AG10803 (cell line): ENCODE measurements around the gene ATP6V1A.
A peak's percentile ranks its signal among the peaks of the same experiment; 100 is the strongest.

Source experiments
- DNase-seq: peaks from one replicate; pipeline ENCODE4 v3.0.0; 2010; ENCODE audit warnings: low read depth
- H3K4me3 ChIP-seq: 2 replicates; pipeline ENCODE4 v1.5.1; 2011; ENCODE audit warnings: mild to moderate bottlenecking, low read length, control low read depth
- CTCF ChIP-seq: conservative IDR thresholded peaks from 2 replicates; pipeline ENCODE4 v1.5.1; 2011; ENCODE audit warnings: mild to moderate bottlenecking, low read length, control low read depth, inconsistent platforms

ATP6V1A gene

GRCh38 chr3:113746548-113747282, at the start of gene ATP6V1A:
TSS of gene ATP6V1A (plus strand) at chr3:113747035. CDS start at chr3:113778754, 31,719 bp downstream.
- peak; percentile 94 for DNase-seq

GRCh38 chr3:113697500-113698090, 49.2 kb upstream of the ATP6V1A start:
- no peak for TF ChIP-seq CTCF
- H3K4me3 ChIP-seq = peak overlapping the region; percentile 87
- DNase-seq = peak; percentile 4

More at GRCh38 chr3:113746548-113747282, at the start of gene ATP6V1A:
- no peak for TF ChIP-seq CTCF
- H3K4me3 ChIP-seq = peak within 1 kb of the TSS; percentile 84

- TF ChIP-seq CTCF = no peak
- H3K4me3 ChIP-seq = no peak overlapping the region; the same call in 1 of the 2 replicates
- DNase-seq = no peak
These were observed 48.6 kb upstream of the ATP6V1A start for GRCh38 chr3:113698213-113698742.

- peak; percentile 8 for DNase-seq
- TF ChIP-seq CTCF = no peak
- peak overlapping the region; percentile 24; the same call in 1 of the 2 replicates for H3K4me3 ChIP-seq
These were observed 47.9 kb upstream of the ATP6V1A start for GRCh38 chr3:113698956-113699355.

- no peak overlapping the region for H3K4me3 ChIP-seq
- TF ChIP-seq CTCF = no peak
- DNase-seq = no peak
These were observed 39.0 kb upstream of the ATP6V1A start for GRCh38 chr3:113707835-113708234.

- no peak for DNase-seq
- TF ChIP-seq CTCF = no peak
These were observed 34.7 kb upstream of the ATP6V1A start for GRCh38 chr3:113712129-113712528.

More at GRCh38 chr3:113712129-113712528, 34.7 kb upstream of the ATP6V1A start:
- no peak overlapping the region for H3K4me3 ChIP-seq
